Measurements from ENCODE around the gene TBXA2R. TPM values are rescaled to one million over a fixed set of nuclear protein-coding genes. Genes with fewer than 3 reads are reported as not detected.

TBXA2R gene
- total and polyA plus RNA-seq, 4 donors: 1.7 to 6.0 (median 5.4) TPM

GRCh38 chr19:3554254-3555083, 52.2 kb downstream of the TBXA2R start:
- H3K4me3 ChIP-seq (ENCODE audit: low read depth in 1 of 3, low read length in 3 of 3): no peak overlapping the region
- no peak for DNase-seq (ENCODE audit: low spot score)

GRCh38 chr19:3551792-3552095, 54.9 kb downstream of the TBXA2R start:
- Histone ChIP-seq H3K4me1 (ENCODE audit: control insufficient read depth in 4 of 4, insufficient read depth in 4 of 4, low read length in 3 of 4) (peaks cover 7 to 40% (median 22%) of the 10 kb centered on the region in 4 donors), H3K9me3 (ENCODE audit: control insufficient read depth in 4 of 4, low read length in 3 of 4) (no peaks in the 10 kb centered on the region), H3K9ac (ENCODE audit: low read depth in 1 of 2, low read length in 2 of 2) (no peak overlapping the region), H3K4me3 (ENCODE audit: low read depth in 1 of 3, low read length in 3 of 3) (no peak overlapping the region), H3K27ac (ENCODE audit: low read depth in 1 of 2, low read length in 2 of 2) (no peak overlapping the region), H3K36me3 (ENCODE audit: control insufficient read depth in 4 of 4, insufficient read depth in 3 of 4, low read depth in 1 of 4, low read length in 3 of 4) (peaks cover 0 to 6% (median 5%) of the 10 kb centered on the region in 4 donors), H3K27me3 (ENCODE audit: control insufficient read depth in 4 of 4, insufficient read depth in 4 of 4, low read length in 3 of 4) (no peaks in the 10 kb centered on the region)
- DNase-seq (ENCODE audit: low spot score): no peak
- TF ChIP-seq, protein P1, sequence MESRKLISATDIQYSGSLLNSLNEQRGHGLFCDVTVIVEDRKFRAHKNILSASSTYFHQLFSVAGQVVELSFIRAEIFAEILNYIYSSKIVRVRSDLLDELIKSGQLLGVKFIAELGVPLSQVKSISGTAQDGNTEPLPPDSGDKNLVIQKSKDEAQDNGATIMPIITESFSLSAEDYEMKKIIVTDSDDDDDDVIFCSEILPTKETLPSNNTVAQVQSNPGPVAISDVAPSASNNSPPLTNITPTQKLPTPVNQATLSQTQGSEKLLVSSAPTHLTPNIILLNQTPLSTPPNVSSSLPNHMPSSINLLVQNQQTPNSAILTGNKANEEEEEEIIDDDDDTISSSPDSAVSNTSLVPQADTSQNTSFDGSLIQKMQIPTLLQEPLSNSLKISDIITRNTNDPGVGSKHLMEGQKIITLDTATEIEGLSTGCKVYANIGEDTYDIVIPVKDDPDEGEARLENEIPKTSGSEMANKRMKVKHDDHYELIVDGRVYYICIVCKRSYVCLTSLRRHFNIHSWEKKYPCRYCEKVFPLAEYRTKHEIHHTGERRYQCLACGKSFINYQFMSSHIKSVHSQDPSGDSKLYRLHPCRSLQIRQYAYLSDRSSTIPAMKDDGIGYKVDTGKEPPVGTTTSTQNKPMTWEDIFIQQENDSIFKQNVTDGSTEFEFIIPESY (IDR thresholded peaks at IDR 0.05): no peak
- 91% methylated on average over 9 of the region's 9 CpGs for WGBS

More at GRCh38 chr19:3554254-3555083, 52.2 kb downstream of the TBXA2R start:
- Histone ChIP-seq H3K9ac (ENCODE audit: low read depth in 1 of 2, low read length in 2 of 2) (peak overlapping the region in 1 of 2 donors; percentile 38), H3K27me3 (ENCODE audit: control insufficient read depth in 4 of 4, insufficient read depth in 4 of 4, low read length in 3 of 4) (no peaks in the 10 kb centered on the region), H3K4me1 (ENCODE audit: control insufficient read depth in 4 of 4, insufficient read depth in 4 of 4, low read length in 3 of 4) (peaks cover 9 to 44% (median 25%) of the 10 kb centered on the region in 4 donors), H3K9me3 (ENCODE audit: control insufficient read depth in 4 of 4, low read length in 3 of 4) (no peaks in the 10 kb centered on the region), H3K36me3 (ENCODE audit: control insufficient read depth in 4 of 4, insufficient read depth in 3 of 4, low read depth in 1 of 4, low read length in 3 of 4) (peaks cover 0 to 6% (median 1%) of the 10 kb centered on the region in 4 donors), H3K27ac (ENCODE audit: low read depth in 1 of 2, low read length in 2 of 2) (peak overlapping the region; percentile 32 to 55)
- peak in 1 of 2 donors; percentile 13 for TF ChIP-seq JUND (IDR thresholded peaks at IDR 0.05)
- TF ChIP-seq NR2F2 (IDR thresholded peaks at IDR 0.05): no peak
- no peak for TF ChIP-seq YY1 (IDR thresholded peaks at IDR 0.05)
- TF ChIP-seq RXRA (IDR thresholded peaks at IDR 0.05): peak; percentile 27 to 43
- TF ChIP-seq, protein P2, sequence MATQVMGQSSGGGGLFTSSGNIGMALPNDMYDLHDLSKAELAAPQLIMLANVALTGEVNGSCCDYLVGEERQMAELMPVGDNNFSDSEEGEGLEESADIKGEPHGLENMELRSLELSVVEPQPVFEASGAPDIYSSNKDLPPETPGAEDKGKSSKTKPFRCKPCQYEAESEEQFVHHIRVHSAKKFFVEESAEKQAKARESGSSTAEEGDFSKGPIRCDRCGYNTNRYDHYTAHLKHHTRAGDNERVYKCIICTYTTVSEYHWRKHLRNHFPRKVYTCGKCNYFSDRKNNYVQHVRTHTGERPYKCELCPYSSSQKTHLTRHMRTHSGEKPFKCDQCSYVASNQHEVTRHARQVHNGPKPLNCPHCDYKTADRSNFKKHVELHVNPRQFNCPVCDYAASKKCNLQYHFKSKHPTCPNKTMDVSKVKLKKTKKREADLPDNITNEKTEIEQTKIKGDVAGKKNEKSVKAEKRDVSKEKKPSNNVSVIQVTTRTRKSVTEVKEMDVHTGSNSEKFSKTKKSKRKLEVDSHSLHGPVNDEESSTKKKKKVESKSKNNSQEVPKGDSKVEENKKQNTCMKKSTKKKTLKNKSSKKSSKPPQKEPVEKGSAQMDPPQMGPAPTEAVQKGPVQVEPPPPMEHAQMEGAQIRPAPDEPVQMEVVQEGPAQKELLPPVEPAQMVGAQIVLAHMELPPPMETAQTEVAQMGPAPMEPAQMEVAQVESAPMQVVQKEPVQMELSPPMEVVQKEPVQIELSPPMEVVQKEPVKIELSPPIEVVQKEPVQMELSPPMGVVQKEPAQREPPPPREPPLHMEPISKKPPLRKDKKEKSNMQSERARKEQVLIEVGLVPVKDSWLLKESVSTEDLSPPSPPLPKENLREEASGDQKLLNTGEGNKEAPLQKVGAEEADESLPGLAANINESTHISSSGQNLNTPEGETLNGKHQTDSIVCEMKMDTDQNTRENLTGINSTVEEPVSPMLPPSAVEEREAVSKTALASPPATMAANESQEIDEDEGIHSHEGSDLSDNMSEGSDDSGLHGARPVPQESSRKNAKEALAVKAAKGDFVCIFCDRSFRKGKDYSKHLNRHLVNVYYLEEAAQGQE (IDR thresholded peaks at IDR 0.05): peak; percentile 24
- TF ChIP-seq GABPA (IDR thresholded peaks at IDR 0.05 in 1 of 2, conservative IDR thresholded peaks at IDR 0.05 in 1 of 2): peak; percentile 66 to 69
- TF ChIP-seq HNF4A (conservative IDR thresholded peaks at IDR 0.05): peak; percentile 32 to 45
- WGBS: 58% methylated on average over 21 of the region's 21 CpGs

DNA sequence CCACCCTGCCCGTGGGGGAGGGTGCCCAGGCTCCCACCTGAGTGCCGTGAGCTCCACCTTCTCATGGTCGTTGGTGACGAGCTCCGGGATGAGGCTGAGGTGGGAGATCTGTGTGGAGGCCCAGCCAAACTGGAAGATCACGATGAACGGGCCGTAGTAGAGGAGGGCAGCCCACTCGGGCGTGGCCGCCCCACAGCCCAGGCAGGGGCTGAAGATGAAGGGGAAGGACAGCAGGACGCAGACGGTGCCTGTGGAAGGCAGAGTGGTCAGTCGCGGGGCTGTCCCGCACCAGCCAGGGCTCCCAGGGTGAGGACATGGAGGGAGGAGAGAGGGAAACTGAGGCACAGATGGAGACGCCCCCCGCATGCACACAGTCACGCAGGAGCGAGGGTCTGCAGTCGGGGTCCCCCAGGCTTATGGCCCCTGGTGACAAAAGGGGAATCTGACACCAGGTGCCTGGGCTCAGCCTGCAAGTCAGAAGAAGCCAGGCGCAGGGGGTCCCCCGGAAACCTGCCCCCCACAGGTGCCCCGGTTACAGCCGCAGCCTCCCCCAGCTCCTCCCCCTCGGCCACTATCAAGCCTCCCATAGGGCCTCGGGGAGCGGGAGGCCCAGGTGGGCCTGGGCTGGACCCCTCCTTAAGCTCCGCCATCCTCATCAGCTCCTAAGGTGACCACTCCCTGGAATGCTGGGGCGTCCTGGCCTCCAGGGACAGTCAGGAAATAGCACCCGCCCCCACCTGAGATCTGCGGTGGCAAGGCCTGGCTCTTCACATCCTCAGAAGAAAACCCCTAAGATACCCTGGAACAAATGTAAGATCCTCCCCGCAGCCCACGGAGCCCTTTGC, 55.5 kb downstream of the TBXA2R start:
- peaks cover 7 to 35% (median 17%) of the 10 kb centered on the region in 4 donors for H3K4me1 ChIP-seq (ENCODE audit: control insufficient read depth in 4 of 4, insufficient read depth in 4 of 4, low read length in 3 of 4)
- peaks cover 0 to 7% (median 5%) of the 10 kb centered on the region in 4 donors for H3K36me3 ChIP-seq (ENCODE audit: control insufficient read depth in 4 of 4, insufficient read depth in 3 of 4, low read depth in 1 of 4, low read length in 3 of 4)
- WGBS: 96% methylated on average over 34 of the region's 34 CpGs
- no peaks in the 10 kb centered on the region for H3K27me3 ChIP-seq (ENCODE audit: control insufficient read depth in 4 of 4, insufficient read depth in 4 of 4, low read length in 3 of 4)
- H3K9ac ChIP-seq (ENCODE audit: low read depth in 1 of 2, low read length in 2 of 2): no peak overlapping the region
- no peak overlapping the region for H3K27ac ChIP-seq (ENCODE audit: low read depth in 1 of 2, low read length in 2 of 2)
- DNase-seq (ENCODE audit: low spot score): no peak
- H3K9me3 ChIP-seq (ENCODE audit: control insufficient read depth in 4 of 4, low read length in 3 of 4): no peaks in the 10 kb centered on the region
- no peak for TF ChIP-seq FOXA1 (IDR thresholded peaks at IDR 0.05)
- no peak for TF ChIP-seq MAX (IDR thresholded peaks at IDR 0.05)
- TF ChIP-seq HNF4G (IDR thresholded peaks at IDR 0.05): no peak
- no peak overlapping the region for H3K4me3 ChIP-seq (ENCODE audit: low read depth in 1 of 3, low read length in 3 of 3)

Measured in liver (tissue), 9 donors.